Lower leg skin (tissue), 4 donors: ENCODE measurements around the gene SOHLH2. TPM values are rescaled to one million over a fixed set of nuclear protein-coding genes. Genes with fewer than 3 reads are reported as not detected.

Experiments used
- DNase-seq, 2 donors: peaks; one replicate each; pipeline ENCODE4 v3.0.0-alpha.2; 2019; ENCODE audit warnings: low spot score in 2 of 2
- H3K4me3 ChIP-seq: fragments of 200-600 bp; sonication (generic); 2 replicates; pipeline ENCODE4 v1.5.1; 2017; ENCODE audit warnings: mild to moderate bottlenecking, low read depth; ENCODE audit not compliant: poor library complexity, severe bottlenecking
- POLR2A ChIP-seq, 2 donors: fragments of 450-650 bp; IDR thresholded peaks; one replicate each; pipeline ENCODE4 v1.6.1; 2016 to 2017; ENCODE audit warnings: antibody characterized with exemption in 2 of 2, mild to moderate bottlenecking in 1 of 2, moderate library complexity in 1 of 2
- WGBS, 2 donors: methylation state at CpG; one replicate each; pipeline ENCODE4 v1.1.5; 2018; 5-methylcytosine and 5-hydroxymethylcytosine counted together
- intact Hi-C: fragments of 100-400 bp; cut with DNase I; formaldehyde crosslinking; loops from one replicate; pipeline ENCODE4 v1.15.0; 2023; ENCODE audit warnings: low total_unique reads
- total RNA-seq, 4 donors: library from RNA; depleted of rRNA; stranded (reverse); fragments of >200 nt; gene quantifications; one replicate each; pipeline ENCODE4 v1.1.0, GENCODE V29; 2016
- TF ChIP-seq, protein P1 (sequence below), 3 donors: fragments of 450-650 bp; IDR thresholded peaks; one replicate each; pipeline ENCODE4 v1.5.1; 2016; ENCODE audit warnings: antibody characterized with exemption in 3 of 3, mild to moderate bottlenecking in 3 of 3, moderate library complexity in 2 of 3

SOHLH2 gene
- total RNA-seq, 4 donors from 2014 or later = not detected

DNA sequence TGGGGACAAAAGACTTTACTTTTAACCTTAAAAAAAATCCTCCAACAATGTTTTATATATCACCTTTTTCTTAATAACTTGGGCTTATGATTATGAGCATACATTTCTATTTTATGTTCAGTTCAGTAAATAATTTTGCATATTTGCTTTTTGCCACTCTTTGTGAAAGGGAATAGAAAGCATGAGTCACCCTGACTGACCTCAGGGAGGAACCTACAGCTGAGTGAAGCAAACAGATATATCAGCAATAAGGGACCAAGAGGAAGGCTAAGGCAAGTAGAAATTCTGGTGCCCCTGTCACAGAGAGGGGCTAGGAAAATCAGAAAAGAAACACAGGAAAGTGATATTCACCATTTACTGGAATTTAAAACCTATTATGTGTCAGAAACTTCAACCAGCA is 37.2 kb upstream of the SOHLH2 start:
- intact Hi-C loops = no loop called here
- TF ChIP-seq, protein P1, sequence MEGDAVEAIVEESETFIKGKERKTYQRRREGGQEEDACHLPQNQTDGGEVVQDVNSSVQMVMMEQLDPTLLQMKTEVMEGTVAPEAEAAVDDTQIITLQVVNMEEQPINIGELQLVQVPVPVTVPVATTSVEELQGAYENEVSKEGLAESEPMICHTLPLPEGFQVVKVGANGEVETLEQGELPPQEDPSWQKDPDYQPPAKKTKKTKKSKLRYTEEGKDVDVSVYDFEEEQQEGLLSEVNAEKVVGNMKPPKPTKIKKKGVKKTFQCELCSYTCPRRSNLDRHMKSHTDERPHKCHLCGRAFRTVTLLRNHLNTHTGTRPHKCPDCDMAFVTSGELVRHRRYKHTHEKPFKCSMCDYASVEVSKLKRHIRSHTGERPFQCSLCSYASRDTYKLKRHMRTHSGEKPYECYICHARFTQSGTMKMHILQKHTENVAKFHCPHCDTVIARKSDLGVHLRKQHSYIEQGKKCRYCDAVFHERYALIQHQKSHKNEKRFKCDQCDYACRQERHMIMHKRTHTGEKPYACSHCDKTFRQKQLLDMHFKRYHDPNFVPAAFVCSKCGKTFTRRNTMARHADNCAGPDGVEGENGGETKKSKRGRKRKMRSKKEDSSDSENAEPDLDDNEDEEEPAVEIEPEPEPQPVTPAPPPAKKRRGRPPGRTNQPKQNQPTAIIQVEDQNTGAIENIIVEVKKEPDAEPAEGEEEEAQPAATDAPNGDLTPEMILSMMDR (IDR thresholded peaks at IDR 0.05) = no peak
- TF ChIP-seq POLR2A (IDR thresholded peaks at IDR 0.05) = no peak
- H3K4me3 ChIP-seq = no peak overlapping the region
- DNase-seq = no peak

DNA sequence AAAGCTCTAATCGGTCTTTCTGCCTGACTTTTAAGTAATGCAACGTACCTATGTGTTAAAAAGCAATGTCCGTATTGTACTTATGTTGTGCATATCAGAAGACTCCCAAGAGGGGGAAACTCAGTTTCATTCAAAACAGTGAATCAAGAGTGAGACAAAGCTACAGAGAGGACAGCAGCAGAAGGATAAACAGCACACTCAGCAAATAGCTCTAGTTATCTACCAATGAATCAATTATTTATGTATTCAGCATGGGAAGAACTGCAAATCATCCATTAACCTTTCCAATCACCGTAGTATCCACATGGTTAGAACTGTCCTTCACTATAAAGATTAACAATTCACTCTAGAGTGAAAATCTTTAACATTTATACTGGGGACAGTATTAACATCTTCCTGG is 36.7 kb upstream of the SOHLH2 start:
- H3K4me3 ChIP-seq = no peak overlapping the region
- WGBS, 2 donors = 88 to 93% methylated on average over 4 of the region's 4 CpGs
- no peak for DNase-seq
- TF ChIP-seq POLR2A (IDR thresholded peaks at IDR 0.05) = no peak
- TF ChIP-seq, protein P1 (IDR thresholded peaks at IDR 0.05) = no peak
- intact Hi-C loops = no loop called here

DNA sequence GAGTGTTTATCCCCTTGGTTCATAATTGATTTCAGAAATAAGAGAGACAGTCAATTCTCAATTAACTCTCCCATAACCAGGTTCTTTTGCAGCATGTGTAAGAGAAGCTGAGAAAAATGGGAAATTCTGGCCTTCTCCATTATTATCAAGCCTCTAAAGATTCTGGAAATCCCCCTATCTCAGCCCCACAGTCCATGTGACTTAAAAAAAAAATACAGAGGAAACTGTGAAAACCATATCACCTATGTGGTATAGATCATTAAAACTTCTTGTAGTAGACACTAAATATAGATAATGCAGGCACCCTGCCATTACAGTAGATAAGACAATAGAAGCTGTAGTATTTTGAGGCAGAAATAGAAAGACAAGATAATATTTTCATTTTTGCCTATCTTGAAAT is 34.3 kb upstream of the SOHLH2 start:
- intact Hi-C loops = no loop called here
- TF ChIP-seq POLR2A (IDR thresholded peaks at IDR 0.05) = no peak
- TF ChIP-seq, protein P1 (IDR thresholded peaks at IDR 0.05) = no peak
- H3K4me3 ChIP-seq = no peak overlapping the region
- DNase-seq = no peak

DNA sequence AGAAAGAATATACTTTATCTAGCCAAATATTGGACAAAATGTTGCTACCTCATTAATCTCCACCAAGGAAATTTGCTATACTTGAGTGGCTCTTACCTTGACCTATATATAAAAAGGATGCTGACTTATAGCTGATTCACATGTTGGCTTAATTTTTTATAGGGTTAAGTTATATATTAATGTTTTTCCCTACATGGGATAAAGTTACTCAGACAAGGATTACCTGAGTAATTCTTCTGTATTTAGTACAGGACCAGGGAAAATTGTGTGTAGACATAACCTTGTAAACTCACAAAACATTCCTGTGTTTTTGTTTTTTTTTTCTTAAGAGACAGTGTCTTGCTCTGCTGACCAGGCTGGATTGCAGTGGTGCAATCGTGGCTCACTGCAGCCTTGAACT is 30.6 kb upstream of the SOHLH2 start:
- 83 to 86% methylated on average over 1 of the region's 1 CpG for WGBS, 2 donors
- no peak overlapping the region for H3K4me3 ChIP-seq
- intact Hi-C loops = no loop called here
- TF ChIP-seq POLR2A (IDR thresholded peaks at IDR 0.05) = no peak
- TF ChIP-seq, protein P1 (IDR thresholded peaks at IDR 0.05) = no peak
- no peak for DNase-seq

DNA sequence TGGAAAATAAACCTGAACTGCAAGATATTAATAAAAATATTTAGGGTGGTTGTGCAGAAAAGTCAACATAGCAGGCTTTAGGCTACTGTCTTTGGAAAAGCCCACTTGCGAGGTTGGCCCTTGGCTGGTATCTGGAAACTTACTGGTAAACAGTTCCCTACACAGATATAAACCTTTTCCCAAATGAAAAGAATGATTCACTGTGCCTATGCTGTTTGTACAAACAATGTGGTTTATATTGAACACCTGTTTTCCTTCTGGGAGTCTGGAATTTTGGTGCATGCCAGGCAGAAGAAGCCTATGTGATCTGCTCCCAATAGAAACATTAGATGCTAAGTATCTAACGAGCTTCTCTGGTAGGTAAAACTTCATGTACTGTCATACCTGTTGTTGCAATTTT is 29.7 kb upstream of the SOHLH2 start:
- TF ChIP-seq, protein P1 (IDR thresholded peaks at IDR 0.05) = no peak
- TF ChIP-seq POLR2A (IDR thresholded peaks at IDR 0.05) = no peak
- H3K4me3 ChIP-seq = no peak overlapping the region
- intact Hi-C loops = no loop called here
- WGBS, 2 donors = 80 to 86% methylated on average over 2 of the region's 2 CpGs
- DNase-seq = no peak

DNA sequence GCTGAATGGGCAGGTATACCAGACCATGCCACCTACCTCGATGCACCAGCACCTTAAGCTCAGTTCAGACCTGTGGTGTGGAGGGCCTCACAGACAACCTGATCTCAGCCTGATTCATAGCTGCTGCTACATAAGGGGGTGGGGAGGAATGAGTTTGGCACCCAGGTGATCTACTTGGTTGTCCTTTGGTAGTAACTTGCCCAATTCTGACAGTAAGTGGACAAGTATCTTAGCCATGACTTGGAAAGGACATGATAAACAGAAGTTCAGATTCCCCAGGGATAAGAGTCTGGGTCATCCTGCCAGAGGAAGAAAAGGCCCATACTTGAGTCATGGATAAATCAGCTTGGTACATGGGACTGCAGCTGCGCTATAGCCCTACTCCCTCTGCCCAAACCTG is 28.4 kb upstream of the SOHLH2 start:
- no peak for TF ChIP-seq POLR2A (IDR thresholded peaks at IDR 0.05)
- DNase-seq = no peak
- H3K4me3 ChIP-seq = no peak overlapping the region
- intact Hi-C loops = no loop called here
- WGBS, 2 donors = 64 to 70% methylated on average over 2 of the region's 2 CpGs
